B cell (primary cell): ENCODE results near the gene NINJ2. TPM values are rescaled to one million over a fixed set of nuclear protein-coding genes. Genes with fewer than 3 reads are reported as not detected.
A peak's percentile ranks its signal among the peaks of the same experiment; 100 is the strongest.

Experiments used
- ATAC-seq: fragments of 200-7000 bp; cut with Tn5 transposase; one replicate; pipeline ENCODE4 v1.10.0; 2021; ENCODE audit warnings: low read depth, mild to moderate bottlenecking, moderate number of reproducible peaks, moderate library complexity
- CTCF ChIA-PET: fragments of 350-600 bp; sonication (Branson Sonifier 250); formaldehyde crosslinking; loops from one replicate; lab custom pipeline; 2021; ENCODE audit warnings: antibody characterized with exemption, inconsistent platforms; lab: Charles Lee
- POLR2A ChIA-PET: fragments of 350-600 bp; sonication (Branson Sonifier 250); formaldehyde crosslinking; loops from one replicate; lab custom pipeline; 2021; ENCODE audit warnings: antibody characterized with exemption; lab: Charles Lee
- DNase-seq: peaks from one replicate; pipeline ENCODE4 v3.0.0; 2013
- H2AFZ ChIP-seq: 2 replicates; pipeline ENCODE4 v1.6.1; 2012; ENCODE audit warnings: mild to moderate bottlenecking, low read depth, low read length; ENCODE audit not compliant: insufficient read depth, poor library complexity, severe bottlenecking
- H3K27ac ChIP-seq, 2 donors: 1 replicate in 1 of 2; 2 replicates in 1 of 2; pipeline ENCODE4 v1.5.1; 2012 to 2013; ENCODE audit warnings: low read length in 2 of 2, mild to moderate bottlenecking in 2 of 2, moderate library complexity in 1 of 2
- H3K27me3 ChIP-seq, 4 experiments: fragments of 200-600 bp in 1 of 4; sonication (generic) in 1 of 4; replicated peaks in 1 of 4; 1 replicate in 2 of 4; 2 replicates in 2 of 4; pipeline versions ENCODE4 v1.6.1 to v1.7.0; 2013 to 2016; ENCODE audit warnings: low read length in 3 of 4, mild to moderate bottlenecking in 2 of 4, mixed read lengths in 1 of 4, moderate library complexity in 1 of 4; ENCODE audit not compliant: insufficient read depth in 4 of 4, control insufficient read depth in 3 of 4; ENCODE audit errors: control extremely low read depth in 1 of 4
- H3K36me3 ChIP-seq, 2 experiments: replicated peaks in 1 of 2; 1 replicate in 1 of 2; 2 replicates in 1 of 2; pipeline versions ENCODE4 v1.6.1 to v1.7.1; 2013; ENCODE audit warnings: low read length in 1 of 2; ENCODE audit not compliant: insufficient read depth in 2 of 2, control insufficient read depth in 1 of 2; ENCODE audit errors: control extremely low read depth in 1 of 2, extremely low read depth in 1 of 2
- H3K4me1 ChIP-seq, 2 donors: fragments of 200-600 bp in 1 of 2; sonication (generic) in 1 of 2; 1 replicate in 1 of 2; 2 replicates in 1 of 2; pipeline versions ENCODE4 v1.5.1 to v1.6.1; 2013 to 2017; ENCODE audit warnings: low read length in 2 of 2; ENCODE audit not compliant: control insufficient read depth in 2 of 2, insufficient read depth in 2 of 2
- H3K4me2 ChIP-seq: replicated peaks from 2 replicates; pipeline ENCODE3; 2012; ENCODE audit warnings: mild to moderate bottlenecking, low read depth, low read length; ENCODE audit not compliant: poor library complexity, severe bottlenecking
- H3K4me3 ChIP-seq, 5 experiments: fragments of 200-600 bp in 1 of 5; sonication (generic) in 1 of 5; 1 replicate in 3 of 5; 2 replicates in 2 of 5; pipeline versions ENCODE4 v1.5.1 to v1.7.0; 2011 to 2016; ENCODE audit warnings: low read length in 4 of 5, mild to moderate bottlenecking in 4 of 5, low read depth in 2 of 5, control low read depth in 1 of 5, moderate library complexity in 1 of 5; ENCODE audit not compliant: insufficient read depth in 1 of 5; ENCODE audit errors: control extremely low read depth in 1 of 5, extremely low read depth in 1 of 5
- H3K79me2 ChIP-seq: fragments of 200-600 bp; sonication (generic); one replicate; pipeline ENCODE4 v1.6.0; 2016; ENCODE audit warnings: low read length; ENCODE audit not compliant: control insufficient read depth, insufficient read depth
- H3K9ac ChIP-seq: fragments of 200-600 bp; sonication (generic); 2 replicates; pipeline ENCODE4 v1.6.1; 2017; ENCODE audit warnings: mild to moderate bottlenecking, low read length, moderate library complexity
- H3K9me3 ChIP-seq, 3 donors: one replicate each; pipeline versions ENCODE4 v1.6.1 to v1.7.1; 2013; ENCODE audit warnings: low read length in 2 of 3; ENCODE audit not compliant: control insufficient read depth in 2 of 3, insufficient read depth in 1 of 3; ENCODE audit errors: control extremely low read depth in 1 of 3
- H4K20me1 ChIP-seq: 2 replicates; pipeline ENCODE4 v1.6.0; 2012; ENCODE audit warnings: mild to moderate bottlenecking, low read length; ENCODE audit not compliant: insufficient read depth, control insufficient read depth, poor library complexity, severe bottlenecking
- H3K27ac Mint-ChIP-seq: one replicate; pipeline ENCODE4 v1.8.0; 2021; ENCODE audit warnings: mixed read lengths
- H3K27me3 Mint-ChIP-seq: one replicate; pipeline ENCODE4 v1.8.0; 2021; ENCODE audit warnings: mixed read lengths
- H3K4me1 Mint-ChIP-seq: one replicate; pipeline ENCODE4 v1.8.0; 2021; ENCODE audit warnings: mixed read lengths
- H3K4me3 Mint-ChIP-seq: one replicate; pipeline ENCODE4 v1.8.0; 2021; ENCODE audit warnings: mixed read lengths
- H3K9me3 Mint-ChIP-seq: one replicate; pipeline ENCODE4 v1.8.0; 2022; ENCODE audit warnings: mixed read lengths; ENCODE audit not compliant: insufficient read depth
- CTCF ChIP-seq: fragments of 200-600 bp; IDR thresholded peaks from one replicate; pipeline ENCODE4 v1.8.0; 2022; ENCODE audit warnings: antibody characterized with exemption, mild to moderate bottlenecking
- EZH2 ChIP-seq: IDR thresholded peaks from 2 replicates; pipeline ENCODE4 v1.6.1; 2012; ENCODE audit warnings: borderline replicate concordance, low read depth, mild to moderate bottlenecking, moderate library complexity, low read length; ENCODE audit not compliant: insufficient read depth, poor library complexity, severe bottlenecking
- WGBS: methylation state at CpG from one replicate; pipeline ENCODE4 v1.1.5; 2013; ENCODE audit warnings: missing lambda C conversion rate; ENCODE audit not compliant: insufficient coverage; 5-methylcytosine and 5-hydroxymethylcytosine counted together
- intact Hi-C: fragments of 100-400 bp; cut with micrococcal nuclease; formaldehyde crosslinking; loops from one replicate; pipeline ENCODE4 v1.10.0; 2022
- polyA plus RNA-seq: library from polyadenylated mRNA; depleted of rRNA; stranded (reverse); fragments of >200 nt; gene quantifications from 2 replicates; pipeline ENCODE4 v1.2.3, GENCODE V29; 2012
- total RNA-seq, 2 donors: library from RNA; stranded (reverse); fragments of 120-200 nt in 1 of 2; gene quantifications; 1 replicate in 1 of 2; 2 replicates in 1 of 2; pipeline versions ENCODE4 v1.2.3 to v1.2.4, GENCODE V29; 2013 to 2022

Gene NINJ2
- total and polyA plus RNA-seq, 2 donors (not counting 1 experiment from before 2014, with no cell fraction given), result 2.9 to 10.2 TPM

GRCh38 chr12:697481-697880 is 34.2 kb upstream of the NINJ2 start:
- H3K27me3 Mint-ChIP-seq, result no peaks in the 10 kb centered on the region
- Histone ChIP-seq H3K79me2 (no peaks in the 10 kb centered on the region), H3K9ac (no peak overlapping the region), H3K27ac (peak overlapping the region; percentile 11 to 55), H3K9me3 (peaks cover 3 to 9% (median 6%) of the 10 kb centered on the region in 3 donors), H3K36me3 (no peaks in the 10 kb centered on the region), H3K4me3 (no peak overlapping the region), H3K4me1 (peaks cover 10 to 13% of the 10 kb centered on the region in 2 donors), H2AFZ (peak overlapping the region; percentile 35), H4K20me1 (no peaks in the 10 kb centered on the region), H3K4me2 (peak overlapping the region; percentile 24), H3K27me3 (no peaks in the 10 kb centered on the region)
- WGBS, result 67% methylated on average over 1 of the region's 2 CpGs
- intact Hi-C loops, result no loop called here
- DNase-seq, result peak; percentile 30
- H3K4me1 Mint-ChIP-seq, result peaks cover 12% of the 10 kb centered on the region
- ChIA-PET CTCF (no interaction called here), POLR2A (no interaction called here)
- H3K4me3 Mint-ChIP-seq, result peak overlapping the region; percentile 32
- peak overlapping the region; percentile 63 for H3K27ac Mint-ChIP-seq
- TF ChIP-seq CTCF, result no peak
- TF ChIP-seq EZH2, result no peak
- ATAC-seq, result no peak
- no peaks in the 10 kb centered on the region for H3K9me3 Mint-ChIP-seq

DNA sequence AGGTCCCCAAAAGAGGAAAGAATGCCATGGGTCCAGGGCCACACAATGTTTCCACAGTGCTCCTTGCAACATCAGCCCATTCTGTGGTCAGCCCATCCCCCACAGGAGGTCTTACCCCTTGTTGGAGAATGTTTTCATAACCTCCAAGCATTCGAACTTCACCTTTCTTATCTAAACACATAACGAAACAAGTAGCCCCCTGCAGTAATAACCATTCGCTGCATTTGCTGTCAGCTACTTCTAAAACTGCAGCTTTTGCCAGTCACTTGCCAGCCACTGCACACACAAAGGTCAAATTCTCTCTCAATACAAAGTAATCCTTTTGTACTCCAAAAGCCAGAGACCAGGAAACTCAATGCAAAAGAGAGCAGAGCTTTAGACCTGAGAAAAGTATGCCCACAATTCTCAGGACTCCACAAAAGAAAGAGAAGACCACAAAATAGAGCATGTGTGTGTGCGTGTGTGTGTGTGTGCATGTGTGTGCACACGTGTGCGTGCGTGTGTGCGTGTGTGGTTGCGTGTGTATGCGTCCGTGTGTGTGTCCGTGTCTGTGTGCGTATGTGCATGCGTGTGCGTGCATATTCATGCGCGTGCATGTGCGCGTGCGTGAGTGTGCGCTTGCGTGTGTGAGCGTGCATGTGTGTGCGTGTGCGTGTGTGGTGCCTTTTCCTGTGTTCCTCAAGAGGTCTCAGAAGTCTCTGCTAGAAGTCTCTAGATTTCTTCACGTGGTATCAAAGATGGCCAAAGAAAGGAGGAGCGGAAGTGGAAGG is 31.7 kb upstream of the NINJ2 start:
- H3K4me2 ChIP-seq, result no peak overlapping the region
- H3K4me1 ChIP-seq, result peaks cover 10 to 17% of the 10 kb centered on the region in 2 donors
- CTCF ChIA-PET, result interaction anchor here (0.7 to 1.6 kb wide), 2 partner anchors 20 to 25 kb away, joined by 3 read pairs; no protein-coding TSS in a partner anchor
- no peak overlapping the region for H3K9ac ChIP-seq
- DNase-seq (no peak), ATAC-seq (no peak)
- intact Hi-C loops, result no loop called here
- Mint-ChIP-seq H3K9me3 (no peaks in the 10 kb centered on the region), H3K27me3 (no peaks in the 10 kb centered on the region), H3K4me3 (no peak overlapping the region), H3K27ac (peak overlapping the region; percentile 74), H3K4me1 (peaks cover 15% of the 10 kb centered on the region)
- POLR2A ChIA-PET, result interaction anchor here (0.7 kb wide), 1 partner anchor 15 kb away, joined by 5 read pairs; no protein-coding TSS in a partner anchor
- H3K27ac ChIP-seq, result no peak overlapping the region
- no peaks in the 10 kb centered on the region for H3K36me3 ChIP-seq
- no peaks in the 10 kb centered on the region for H4K20me1 ChIP-seq
- WGBS, result 96% methylated on average over 26 of the region's 27 CpGs
- no peaks in the 10 kb centered on the region for H3K27me3 ChIP-seq
- no peak overlapping the region for H3K4me3 ChIP-seq
- H3K9me3 ChIP-seq, result peaks cover 3 to 9% (median 6%) of the 10 kb centered on the region in 3 donors
- H2AFZ ChIP-seq, result no peak overlapping the region
- no peak for TF ChIP-seq CTCF
- H3K79me2 ChIP-seq, result no peaks in the 10 kb centered on the region
